HepG2 (cell line): ENCODE results near the gene TH. TPM values are rescaled to one million over a fixed set of nuclear protein-coding genes. Genes with fewer than 3 reads are reported as not detected.
A peak's percentile ranks its signal among the peaks of the same experiment; 100 is the strongest.

Experiments used
- E2F2 ChIP-seq: sonication (generic); formaldehyde crosslinking; IDR thresholded peaks from 2 replicates; pipeline ENCODE4 v1.4.0; 2020; ENCODE audit warnings: missing genetic modification reagents, borderline replicate concordance
- EEA1 ChIP-seq: sonication (generic); formaldehyde crosslinking; IDR thresholded peaks from 2 replicates; pipeline ENCODE4 v1.5.1; 2020; ENCODE audit warnings: mild to moderate bottlenecking, missing genetic modification reagents, borderline replicate concordance
- ERF ChIP-seq: IDR thresholded peaks from 2 replicates; pipeline ENCODE4 v1.6.1; 2018; ENCODE audit warnings: missing biosample characterization, missing genetic modification reagents
- HNRNPH1 ChIP-seq: fragments of 200-400 bp; formaldehyde crosslinking; optimal IDR thresholded peaks from 2 replicates; pipeline ENCODE3; 2017; ENCODE audit warnings: mild to moderate bottlenecking, low read depth, low read length
- LCORL ChIP-seq, 2 experiments: fragments of 450-650 bp in 1 of 2; sonication (generic) in 1 of 2; formaldehyde crosslinking in 1 of 2; IDR thresholded peaks; 2 replicates each; pipeline versions ENCODE4 v1.5.0 to v1.6.1; 2017 to 2020; ENCODE audit warnings: antibody characterized with exemption in 1 of 2, missing genetic modification reagents in 1 of 2
- MAF1 ChIP-seq: sonication (generic); formaldehyde crosslinking; IDR thresholded peaks from 2 replicates; pipeline ENCODE4 v1.5.0; 2020; ENCODE audit warnings: missing genetic modification reagents, borderline replicate concordance
- PRDM4 ChIP-seq: sonication (generic); formaldehyde crosslinking; IDR thresholded peaks from 2 replicates; pipeline ENCODE4 v1.9.0; 2021; ENCODE audit warnings: missing genetic modification reagents, borderline replicate concordance
- REST ChIP-seq, 2 experiments: IDR thresholded peaks; 2 replicates each; pipeline ENCODE4 v1.6.1; 2011 to 2012; ENCODE audit warnings: low read length in 2 of 2, borderline replicate concordance in 1 of 2, low read depth in 1 of 2, mild to moderate bottlenecking in 1 of 2, moderate library complexity in 1 of 2
- ZC3H13 ChIP-seq: sonication (generic); formaldehyde crosslinking; IDR thresholded peaks from 2 replicates; pipeline ENCODE4 v1.8.1; 2023; ENCODE audit warnings: mild to moderate bottlenecking, missing genetic modification reagents, moderate library complexity
- ZFP36 ChIP-seq: fragments of 150-350 bp; IDR thresholded peaks from 2 replicates; pipeline ENCODE4 v1.6.1; 2018; ENCODE audit warnings: borderline replicate concordance, low read length, low read depth; ENCODE audit not compliant: partially characterized antibody
- ZMYM2 ChIP-seq: sonication (generic); formaldehyde crosslinking; IDR thresholded peaks from 2 replicates; pipeline ENCODE4 v1.8.0; 2022; ENCODE audit warnings: mild to moderate bottlenecking, missing genetic modification reagents
- ZNF572 ChIP-seq: sonication (generic); formaldehyde crosslinking; IDR thresholded peaks from 2 replicates; pipeline ENCODE4 v1.5.1; 2020; ENCODE audit warnings: mild to moderate bottlenecking, missing genetic modification reagents
- ZNF609 ChIP-seq: sonication (generic); formaldehyde crosslinking; IDR thresholded peaks from 2 replicates; pipeline ENCODE4 v1.4.0; 2020; ENCODE audit warnings: mild to moderate bottlenecking, missing genetic modification reagents, borderline replicate concordance
- ZNF709 ChIP-seq: sonication (generic); formaldehyde crosslinking; IDR thresholded peaks from 2 replicates; pipeline ENCODE4 v1.5.0; 2020; ENCODE audit warnings: mild to moderate bottlenecking, missing genetic modification reagents
- ZNF768 ChIP-seq: sonication (generic); formaldehyde crosslinking; IDR thresholded peaks from 2 replicates; pipeline ENCODE4 v1.4.0; 2020; ENCODE audit warnings: missing genetic modification reagents
- polyA plus RNA-seq, 8 experiments: library from polyadenylated mRNA; depleted of rRNA in 3 of 8; stranded (reverse) in 7 of 8; unstranded in 1 of 8; fragments of >200 nt; fragmentation: Illumina TruSeq in 4 of 8; extraction: Trizol in 4 of 8; gene quantifications; 2 replicates each; pipeline versions ENCODE4 v1.2.1 to v1.2.3, GENCODE V29; 2011 to 2016; ENCODE audit warnings: low read depth in 4 of 8, missing spikeins in 1 of 8, mixed read lengths in 1 of 8; ENCODE audit not compliant: insufficient read depth in 1 of 8
- total RNA-seq, 5 experiments: library from RNA; depleted of rRNA; stranded (reverse); fragments of >200 nt; fragmentation: Illumina TruSeq; extraction: Trizol; gene quantifications; 2 replicates each; pipeline ENCODE4 v1.2.3, GENCODE V29; 2016; ENCODE audit warnings: low read depth in 1 of 5

Gene TH
- total and polyA plus RNA-seq, 2 of the 13 experiments (the other 11 are each of a cell fraction or from before 2014, with no cell fraction given) = 0.36 TPM; not detected in 1

GRCh38 chr11:2129699-2130366, 41.8 kb downstream of the TH start (continued):
- TF ChIP-seq ZNF609 (CRISPR knock-in tag) = 0 out of 2 replicates have a peak, but pooled peaks have one; percentile 21
- TF ChIP-seq PRDM4 (CRISPR knock-in tag) = no peak
- peak; percentile 52; the same call in 1 of the 2 replicates for TF ChIP-seq ZNF709 (CRISPR knock-in tag)
- TF ChIP-seq LCORL (IDR thresholded peaks at IDR 0.05) = no peak
- peak; percentile 47 for TF ChIP-seq LCORL (CRISPR knock-in tag; IDR thresholded peaks at IDR 0.05)
- no peak for TF ChIP-seq ZMYM2
- 0 out of 4 replicates have a peak, but pooled peaks of 1 of the 2 experiments have one; percentile 5 for TF ChIP-seq REST (IDR thresholded peaks at IDR 0.05; ENCODE audit: borderline replicate concordance in 1 of 2, low read depth in 1 of 2, low read length in 2 of 2)
- TF ChIP-seq EEA1 = peak; percentile 78; the same call in 1 of the 2 replicates
- no peak for TF ChIP-seq E2F2
- peak; percentile 50; the same call in 1 of the 2 replicates for TF ChIP-seq ZNF768 (CRISPR knock-in tag)
- TF ChIP-seq ERF (CRISPR knock-in tag) = peak; percentile 39; the same call in 1 of the 2 replicates
- TF ChIP-seq ZC3H13 (CRISPR knock-in tag) = peak; percentile 99
- TF ChIP-seq MAF1 (CRISPR knock-in tag) = no peak
- no peak for TF ChIP-seq HNRNPH1
- no peak for TF ChIP-seq ZFP36
- no peak for TF ChIP-seq ZNF572 (CRISPR knock-in tag)
